HG02678 (cell line): Measurements from ENCODE around the gene PNMT.

ENCODE experiments used
- ATAC-seq: cut with Tn5 transposase; IDR thresholded peaks from one replicate; pipeline ENCODE4 v1.9.1; 2021; ENCODE audit warnings: mild to moderate bottlenecking, moderate library complexity; ENCODE audit not compliant: unreplicated experiment

The PNMT gene

DNA sequence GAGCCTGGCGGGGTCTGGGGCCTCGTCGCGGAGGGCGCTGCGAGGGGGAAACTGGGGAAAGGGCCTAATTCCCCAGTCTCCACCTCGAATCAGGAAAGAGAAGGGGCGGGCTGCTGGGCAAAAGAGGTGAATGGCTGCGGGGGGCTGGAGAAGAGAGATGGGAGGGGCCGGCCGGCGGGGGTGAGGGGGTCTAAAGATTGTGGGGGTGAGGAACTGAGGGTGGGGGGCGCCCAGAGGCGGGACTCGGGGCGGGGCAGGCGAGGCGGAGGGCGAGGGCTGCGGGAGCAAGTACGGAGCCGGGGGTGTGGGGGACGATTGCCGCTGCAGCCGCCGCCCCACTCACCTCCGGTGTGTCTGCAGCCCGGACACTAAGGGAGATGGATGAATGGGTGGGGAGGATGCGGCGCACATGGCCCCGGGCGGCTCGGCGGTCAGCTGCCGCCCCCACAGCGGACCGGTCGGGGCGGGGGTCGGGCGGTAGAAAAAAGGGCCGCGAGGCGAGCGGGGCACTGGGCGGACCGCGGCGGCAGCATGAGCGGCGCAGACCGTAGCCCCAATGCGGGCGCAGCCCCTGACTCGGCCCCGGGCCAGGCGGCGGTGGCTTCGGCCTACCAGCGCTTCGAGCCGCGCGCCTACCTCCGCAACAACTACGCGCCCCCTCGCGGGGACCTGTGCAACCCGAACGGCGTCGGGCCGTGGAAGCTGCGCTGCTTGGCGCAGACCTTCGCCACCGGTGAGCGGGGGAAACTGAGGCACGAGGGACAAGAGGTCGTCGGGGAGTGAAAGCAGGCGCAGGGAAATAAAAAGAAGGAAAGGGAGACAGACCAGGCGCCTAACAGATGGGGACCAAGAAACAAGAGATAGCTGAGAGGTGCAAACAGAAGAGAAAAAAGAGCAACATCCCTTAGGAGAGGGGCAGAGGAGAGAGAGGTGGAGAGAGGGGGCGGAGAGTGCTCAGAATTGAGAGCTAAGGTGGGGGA, at the start of gene PNMT:
Gene PNMT (plus strand): TSS at position 509 of the 980 bp plus-strand sequence. CDS start 23 bp downstream, at position 532.
- ATAC-seq: peak; percentile 40

DNA sequence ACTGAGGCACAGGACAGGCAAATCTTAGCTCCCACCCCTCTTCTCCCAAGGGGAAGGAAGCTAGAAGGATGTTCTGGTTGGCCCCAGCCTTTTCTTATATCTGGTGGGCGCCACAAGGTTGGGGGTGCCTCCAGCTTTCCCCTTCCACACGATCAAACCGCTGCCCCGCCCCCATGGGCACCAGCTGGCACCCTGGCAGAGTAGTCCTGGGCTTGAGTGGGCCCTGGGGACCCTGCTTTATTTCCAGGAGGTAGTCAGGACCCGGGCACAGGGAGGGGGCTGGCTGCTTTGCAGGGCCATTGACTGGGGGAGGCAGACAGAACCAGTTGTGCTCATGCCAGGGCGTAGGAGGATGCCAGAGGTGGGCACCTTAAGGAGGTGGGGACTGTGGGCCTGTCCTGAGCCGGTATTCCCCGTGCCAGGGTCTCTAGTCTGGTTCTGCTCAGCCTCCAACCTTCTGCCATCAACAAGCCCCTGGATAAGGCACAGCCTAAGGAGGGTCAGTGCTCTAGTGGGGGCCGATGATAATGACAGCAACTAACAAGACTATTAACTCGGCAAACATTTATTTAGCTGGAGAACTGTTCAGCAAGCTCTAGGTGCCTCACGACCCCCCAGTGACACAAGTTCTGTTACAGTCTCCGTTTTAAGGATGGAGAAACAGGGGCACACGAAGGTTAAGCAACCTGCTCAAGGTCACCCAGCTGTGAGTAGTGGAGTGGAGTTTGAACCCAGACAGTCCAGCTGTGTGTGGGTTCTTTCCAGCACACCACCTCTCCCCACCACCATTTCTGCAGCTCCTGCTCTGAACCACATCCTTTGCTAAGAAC, 49.1 kb upstream of the PNMT start:
- ATAC-seq: no peak

DNA sequence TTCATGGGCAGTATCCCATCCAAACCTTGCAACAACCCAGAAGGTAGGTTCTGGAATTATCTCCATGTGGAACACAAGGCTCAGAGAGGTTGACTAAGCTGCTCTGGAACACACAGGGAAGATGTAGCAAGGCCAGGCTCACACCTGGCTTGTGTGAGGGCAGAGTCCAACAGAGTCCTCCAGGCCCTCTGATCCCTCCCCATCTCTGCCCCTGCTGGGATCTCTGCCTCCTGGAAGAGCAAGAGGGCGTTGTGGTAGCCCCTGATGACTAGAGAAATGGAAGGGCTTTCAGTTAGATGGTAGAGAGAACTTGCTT, 48.5 kb upstream of the PNMT start:
- ATAC-seq: no peak

DNA sequence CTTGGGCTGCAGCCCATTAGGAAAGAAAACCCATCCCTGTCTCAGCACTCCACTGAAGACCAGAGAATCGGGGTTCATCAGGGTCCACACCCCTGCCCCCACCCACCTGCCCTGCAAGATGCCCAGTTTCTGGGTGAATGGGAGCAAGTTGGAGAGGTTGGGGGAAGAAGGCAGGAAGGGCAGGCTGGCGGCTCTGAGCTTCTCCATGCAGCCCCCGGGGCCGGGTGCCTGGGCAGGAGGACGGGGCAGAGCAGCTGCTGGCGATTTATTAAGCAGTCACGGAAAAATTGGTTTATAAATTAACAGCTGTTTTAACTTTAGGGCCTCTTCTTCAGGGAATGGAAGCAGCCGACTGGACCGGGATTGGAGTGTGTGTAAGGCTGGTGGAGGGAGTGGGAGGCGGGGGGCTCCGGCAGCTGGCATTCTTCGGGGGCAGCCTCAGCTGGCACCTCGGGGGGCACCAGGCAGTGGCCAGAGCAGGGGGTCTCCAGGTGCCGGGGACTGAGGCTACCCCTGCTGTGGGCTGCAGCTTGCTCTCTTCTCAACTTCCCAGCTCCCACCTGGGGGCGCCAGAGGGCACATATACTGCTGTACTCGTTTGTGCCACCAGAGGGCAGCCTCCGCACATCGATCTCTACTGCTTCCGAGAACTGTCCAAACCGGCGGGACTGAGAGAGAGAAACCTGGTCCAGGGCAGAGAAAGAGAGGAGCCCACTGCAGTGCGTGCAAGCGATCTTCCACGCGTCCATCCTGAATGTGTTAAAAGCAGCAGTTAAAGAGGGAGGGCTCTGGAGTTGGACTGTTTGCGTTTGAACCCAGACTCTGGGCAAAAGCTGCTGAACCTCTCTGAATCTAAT, 46.5 kb upstream of the PNMT start:
- peak; percentile 68 for ATAC-seq

DNA sequence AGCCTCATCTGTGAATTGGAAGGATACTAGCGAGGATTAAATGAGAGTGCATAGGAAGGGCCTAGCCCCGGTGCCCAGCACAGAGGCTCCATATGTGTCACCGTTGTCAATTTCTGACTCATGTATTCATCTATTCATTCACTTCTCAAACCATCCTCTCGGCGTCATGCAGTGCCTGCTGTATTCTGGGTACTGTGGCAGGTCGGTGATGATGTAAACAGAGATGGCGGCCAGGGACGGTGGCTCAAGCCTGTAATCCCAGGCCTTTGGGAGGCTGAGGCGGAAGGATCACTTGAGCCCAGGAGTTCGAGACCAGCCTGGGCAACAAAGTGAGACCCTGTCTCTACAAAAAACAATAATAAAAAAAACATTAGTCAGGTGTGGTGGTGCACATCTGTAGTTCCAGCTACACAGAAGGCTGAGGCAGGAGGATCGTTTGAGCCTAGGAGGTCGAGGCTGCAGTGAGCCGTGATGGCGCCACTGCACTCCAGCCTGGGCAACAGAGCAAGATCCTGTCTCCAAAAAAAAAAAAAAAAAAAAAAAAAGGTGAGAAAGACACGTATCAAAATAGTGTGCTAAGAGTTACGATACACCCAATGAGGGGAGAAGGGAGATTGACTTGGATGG, 45.8 kb upstream of the PNMT start:
- no peak for ATAC-seq

GRCh38 chr17:39623356-39623950, 44.8 kb upstream of the PNMT start:
- no peak for ATAC-seq

- no peak for ATAC-seq
Observed at GRCh38 chr17:39624313-39624712, 43.9 kb upstream of the PNMT start.

GRCh38 chr17:39625198-39625785, 43.0 kb upstream of the PNMT start:
- ATAC-seq: no peak

DNA sequence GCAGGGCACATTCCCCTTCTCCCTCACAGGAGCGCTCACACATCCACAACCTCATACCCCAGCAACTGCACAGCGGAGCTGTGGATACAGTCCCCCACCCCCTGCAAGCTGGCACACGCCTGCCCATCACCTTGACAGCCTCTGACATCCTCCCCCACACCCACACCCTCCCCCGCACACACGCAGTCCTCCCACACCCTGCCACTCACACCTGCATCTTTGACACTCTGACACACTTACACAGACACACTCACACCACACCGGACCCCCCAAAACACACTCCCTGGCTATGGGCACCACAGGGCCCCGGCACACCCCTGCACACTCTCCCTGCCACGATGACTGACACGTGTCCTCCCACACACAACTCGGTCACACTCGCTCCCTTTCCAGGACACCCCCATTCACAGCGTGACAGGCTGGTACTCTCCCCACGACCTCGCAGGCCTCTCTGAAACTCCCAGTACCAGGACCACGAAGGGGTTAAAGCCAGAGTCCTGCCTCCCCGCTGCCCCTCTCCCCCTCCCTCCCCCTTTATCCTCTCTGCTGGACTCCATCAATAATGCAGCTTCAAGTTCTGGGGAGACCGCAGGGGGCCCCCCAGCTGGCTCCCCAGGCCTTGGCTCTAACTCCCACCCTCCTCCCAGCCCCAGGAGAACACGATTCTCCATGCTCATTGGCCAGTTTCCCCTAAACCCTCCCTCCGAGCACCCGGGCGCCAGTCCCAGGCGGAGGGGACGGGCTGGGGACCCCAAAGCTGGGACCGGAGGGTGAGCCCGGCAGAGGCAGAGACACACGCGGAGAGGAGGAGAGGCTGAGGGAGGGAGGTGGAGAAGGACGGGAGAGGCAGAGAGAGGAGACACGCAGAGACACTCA, 41.8 kb upstream of the PNMT start, which contains the start of gene PPP1R1B:
Gene PPP1R1B (plus strand): TSS at position 782 of the 876 bp plus-strand sequence. CDS start 441 bp downstream, outside the sequence.
- no peak for ATAC-seq

DNA sequence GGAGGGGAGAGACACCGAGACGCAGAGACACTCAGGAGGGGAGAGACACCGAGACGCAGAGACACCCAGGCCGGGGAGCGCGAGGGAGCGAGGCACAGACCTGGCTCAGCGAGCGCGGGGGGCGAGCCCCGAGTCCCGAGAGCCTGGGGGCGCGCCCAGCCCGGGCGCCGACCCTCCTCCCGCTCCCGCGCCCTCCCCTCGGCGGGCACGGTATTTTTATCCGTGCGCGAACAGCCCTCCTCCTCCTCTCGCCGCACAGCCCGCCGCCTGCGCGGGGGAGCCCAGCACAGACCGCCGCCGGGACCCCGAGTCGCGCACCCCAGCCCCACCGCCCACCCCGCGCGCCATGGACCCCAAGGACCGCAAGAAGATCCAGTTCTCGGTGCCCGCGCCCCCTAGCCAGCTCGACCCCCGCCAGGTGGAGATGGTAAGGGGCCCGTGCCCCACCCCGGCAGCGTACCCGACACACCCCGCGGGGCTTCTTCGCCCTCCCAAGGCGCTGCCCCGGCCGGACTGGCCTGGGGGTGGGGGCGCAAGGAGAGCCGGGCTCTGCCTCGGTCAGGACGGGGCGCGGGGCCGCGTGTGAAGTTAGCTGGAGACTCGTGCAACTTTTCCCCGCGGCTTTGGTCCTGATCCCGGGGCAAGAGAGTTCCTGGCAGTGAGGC, 41.1 kb upstream of the PNMT start:
- ATAC-seq: no peak

DNA sequence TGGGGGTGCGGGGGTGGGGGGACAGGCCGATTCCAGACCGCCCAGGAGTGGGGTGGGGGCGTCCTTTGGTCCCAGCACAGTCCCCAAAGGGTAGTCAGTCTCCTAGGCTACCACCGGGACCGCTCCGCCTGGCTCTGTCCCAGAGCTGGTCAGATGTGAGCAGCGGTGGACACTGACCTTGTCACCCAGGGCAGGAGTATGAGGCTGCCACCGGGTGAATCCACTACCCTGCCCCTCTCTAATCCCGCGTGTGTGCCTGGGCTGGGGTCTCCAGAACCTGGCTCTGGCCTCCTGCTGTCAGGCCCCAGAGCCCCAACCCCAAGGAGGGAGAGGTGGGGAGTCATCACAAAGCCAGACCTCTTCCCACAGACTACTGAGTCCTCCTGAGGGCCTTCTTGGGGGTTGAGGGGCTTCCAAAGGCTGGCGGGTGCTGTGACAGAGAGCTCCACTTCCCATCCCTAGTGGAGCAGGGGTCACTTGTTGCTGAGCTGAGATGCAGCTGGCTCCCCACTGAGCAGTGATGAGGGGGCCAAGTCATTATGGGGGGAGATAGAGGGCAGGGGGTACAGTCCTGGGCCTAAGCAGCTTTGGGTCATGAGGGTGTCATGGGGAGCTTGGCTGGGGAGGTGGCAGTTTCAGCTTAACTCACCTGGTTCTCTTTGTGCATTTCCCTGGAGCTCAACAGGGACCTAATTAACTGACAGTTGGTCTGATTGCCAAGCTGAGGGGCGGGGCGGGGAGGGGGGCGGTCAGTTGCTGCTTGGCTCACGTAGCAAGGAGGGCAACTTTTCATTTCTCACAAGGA, 40.3 kb upstream of the PNMT start:
- ATAC-seq: no peak

GRCh38 chr17:39628655-39629493, 39.4 kb upstream of the PNMT start:
- no peak for ATAC-seq

DNA sequence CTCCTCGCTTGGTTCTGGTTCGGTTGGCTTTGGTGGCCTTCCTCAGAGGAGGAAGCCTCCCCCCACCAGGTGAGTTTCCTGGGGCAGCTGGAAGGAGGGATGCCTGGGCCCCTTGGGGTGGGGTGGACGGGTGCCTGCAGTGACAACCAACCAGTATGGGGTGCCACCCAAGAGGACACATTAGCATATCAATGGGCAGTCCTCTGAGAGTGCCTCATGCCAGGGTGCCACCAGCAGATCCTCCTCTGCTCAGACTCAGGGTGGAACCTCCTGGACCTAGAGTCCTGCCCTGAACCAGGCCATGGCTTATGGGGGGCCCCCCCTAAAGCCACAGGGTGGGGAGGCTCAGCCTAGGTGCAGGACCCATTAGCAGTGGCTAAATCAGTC, 38.8 kb upstream of the PNMT start:
- no peak for ATAC-seq

- no peak for ATAC-seq
Observed at GRCh38 chr17:39629898-39630297, 38.4 kb upstream of the PNMT start.

- no peak for ATAC-seq
Observed at GRCh38 chr17:39631403-39631802, 36.9 kb upstream of the PNMT start.

DNA sequence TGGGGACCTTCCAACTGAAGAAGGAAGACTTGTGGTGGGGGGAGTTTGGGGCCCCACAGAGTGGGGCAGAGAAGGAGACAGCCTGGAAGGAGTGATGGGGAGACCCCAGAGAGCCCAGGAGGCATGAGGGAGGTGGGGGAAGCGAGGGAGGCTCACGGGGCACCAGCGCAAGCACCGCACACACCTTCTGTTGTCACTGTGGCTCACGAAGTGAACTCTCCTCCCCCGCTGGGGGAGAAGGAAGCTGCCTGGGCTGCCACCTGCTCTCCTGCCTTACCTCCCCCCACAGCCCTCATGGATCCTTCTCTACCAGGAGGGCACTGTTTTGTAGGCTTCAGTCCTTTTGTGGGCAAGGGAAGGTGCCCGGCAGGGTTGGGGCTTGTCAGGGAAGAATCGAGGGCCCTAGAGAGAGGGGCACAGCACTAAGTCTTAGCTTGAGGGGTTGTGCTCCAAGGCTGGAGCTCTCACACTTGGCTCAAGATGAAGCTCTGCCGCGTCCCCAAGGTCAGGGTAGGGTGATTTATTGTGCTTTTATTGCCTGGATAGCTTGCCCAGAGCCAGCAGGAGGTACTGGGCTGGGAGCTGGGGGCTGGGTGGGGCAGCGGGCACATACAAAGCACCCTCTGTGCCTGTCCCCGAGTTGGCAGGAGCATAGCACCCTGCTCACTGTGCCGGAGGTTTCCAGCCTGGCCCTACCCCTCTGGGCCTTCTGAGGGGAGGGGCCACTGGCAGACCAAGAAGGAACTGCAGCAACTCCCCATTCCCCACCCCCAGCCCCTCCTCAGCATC, 35.9 kb upstream of the PNMT start:
- ATAC-seq: no peak
